ENCODE measurements around the gene MFSD11. TPM values are rescaled to one million over a fixed set of nuclear protein-coding genes. Genes with fewer than 3 reads are reported as not detected.

MFSD11 gene
- total RNA-seq, 1 experiment from 2014 or later = 42.3 TPM

DNA sequence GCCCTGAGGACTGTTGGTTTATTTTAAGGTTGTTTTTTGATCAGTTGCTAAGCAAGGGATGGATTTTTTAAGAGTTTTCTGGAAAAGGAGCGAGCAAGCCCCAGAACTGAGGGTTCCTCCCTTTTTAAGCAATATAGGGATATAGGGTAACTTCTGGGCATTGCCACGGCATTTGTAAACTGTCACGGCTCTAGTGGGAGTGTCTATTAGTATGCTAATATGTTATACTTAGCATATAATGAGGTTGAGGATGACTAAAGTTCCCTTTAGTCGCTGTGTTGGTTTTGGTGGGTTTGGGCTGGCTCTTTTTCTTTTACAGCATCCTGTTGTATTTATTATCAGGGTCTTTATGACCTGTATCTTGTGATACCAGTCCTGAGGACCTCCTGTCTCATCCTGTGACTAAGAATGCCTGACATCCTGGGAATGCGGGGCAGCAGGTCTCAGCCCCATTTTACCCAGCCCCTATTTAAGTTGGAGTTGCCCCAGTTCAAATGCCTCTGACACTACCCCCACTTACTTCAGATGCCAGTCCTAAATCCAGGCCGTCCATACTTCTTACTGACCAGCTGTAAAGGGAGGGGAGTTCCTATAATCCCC, 59.4 kb downstream of the MFSD11 start:
- in situ Hi-C loops (cut with HindIII; ENCODE audit: low pct_unique_long_range_greater_than_20kb, low sequenced_read_pairs) = no loop called here
- DNase-seq (ENCODE audit: low read depth, low spot score) (no peak), ATAC-seq (no peak)
- H3K27me3 ChIP-seq (ENCODE audit: control insufficient read depth, insufficient read depth, low read length) = no peaks in the 10 kb centered on the region
- H3K9me3 ChIP-seq (ENCODE audit: control insufficient read depth, insufficient read depth, low read depth, low read length) = no peaks in the 10 kb centered on the region
- no peak overlapping the region for H3K4me3 ChIP-seq (ENCODE audit: low read depth in 2 of 2, low read length in 2 of 2)
- TF ChIP-seq REST (IDR thresholded peaks at IDR 0.05; ENCODE audit: insufficient read depth in 1 of 2, low read depth in 2 of 2, low read length in 1 of 2) (no peak), CTCF (IDR thresholded peaks at IDR 0.05) (no peak), POLR2AphosphoS5 (IDR thresholded peaks at IDR 0.05; ENCODE audit: low read depth, low read length) (no peak), TCF7L2 (IDR thresholded peaks at IDR 0.05; ENCODE audit: low read depth, low read length) (no peak), SIN3A (IDR thresholded peaks at IDR 0.05; ENCODE audit: borderline replicate concordance, insufficient read depth, low read depth, low read length) (no peak)
- no peak overlapping the region for H3K27ac ChIP-seq (ENCODE audit: low read length)
- ChIA-PET CTCF (interaction anchor here (0.6 kb wide), 1 partner anchor 30 kb away, joined by 4 read pairs; no protein-coding TSS in a partner anchor), POLR2A (no interaction called here)
- no peaks in the 10 kb centered on the region for H3K36me3 ChIP-seq (ENCODE audit: control insufficient read depth, insufficient read depth, low read length)
- H3K4me1 ChIP-seq (ENCODE audit: control insufficient read depth, insufficient read depth, low read length) = no peaks in the 10 kb centered on the region
- intact Hi-C loops (cut with micrococcal nuclease; ENCODE audit: unreplicated experiment) = no loop called here
- no TSS peak for BruUV-seq (replicated peaks)

- H3K9me3 ChIP-seq (ENCODE audit: control insufficient read depth, insufficient read depth, low read depth, low read length) = no peaks in the 10 kb centered on the region
- no peaks in the 10 kb centered on the region for H3K4me1 ChIP-seq (ENCODE audit: control insufficient read depth, insufficient read depth, low read length)
- ATAC-seq (no peak), DNase-seq (ENCODE audit: low read depth, low spot score) (no peak)
- CTCF ChIA-PET = interaction anchor here (0.9 kb wide), 1 partner anchor 255 kb away, joined by 4 read pairs; no protein-coding TSS in a partner anchor
- no peaks in the 10 kb centered on the region for H3K36me3 ChIP-seq (ENCODE audit: control insufficient read depth, insufficient read depth, low read length)
- no TSS peak for BruUV-seq (replicated peaks)
- intact Hi-C loops (cut with micrococcal nuclease; ENCODE audit: unreplicated experiment) (no loop called here), in situ Hi-C loops (cut with HindIII; ENCODE audit: low pct_unique_long_range_greater_than_20kb, low sequenced_read_pairs) (no loop called here)
- no peaks in the 10 kb centered on the region for H3K27me3 ChIP-seq (ENCODE audit: control insufficient read depth, insufficient read depth, low read length)
- H3K27ac ChIP-seq (ENCODE audit: low read length) = no peak overlapping the region
- H3K4me3 ChIP-seq (ENCODE audit: low read depth in 2 of 2, low read length in 2 of 2) = no peak overlapping the region
- POLR2A ChIA-PET = interaction anchor here (0.6 kb wide), 1 partner anchor 58 kb away, joined by 4 read pairs; no protein-coding TSS in a partner anchor
- TF ChIP-seq CTCF (IDR thresholded peaks at IDR 0.05) = no peak
- TF ChIP-seq POLR2AphosphoS5 (IDR thresholded peaks at IDR 0.05; ENCODE audit: low read depth, low read length) = no peak
- TF ChIP-seq TCF7L2 (IDR thresholded peaks at IDR 0.05; ENCODE audit: low read depth, low read length) = no peak
Observed at GRCh38 chr17:76801706-76802105, 63.8 kb downstream of the MFSD11 start.

Measured in Panc1 (cell line).